EL (cell line): ENCODE measurements around the gene PPP1R9B.
A peak's percentile ranks its signal among the peaks of the same experiment; 100 is the strongest.

Experiments
- DNase-seq: peaks from one replicate; pipeline ENCODE4 v3.0.0-alpha.2; 2016

The PPP1R9B gene

GRCh38 chr17:50123649-50124349 is 26.7 kb downstream of the PPP1R9B start:
- DNase-seq = no peak

- no peak for DNase-seq
Observed at GRCh38 chr17:50122945-50123344, 27.5 kb downstream of the PPP1R9B start.

GRCh38 chr17:50120475-50121253 is 29.8 kb downstream of the PPP1R9B start:
- no peak for DNase-seq

GRCh38 chr17:50118828-50119218 is 31.7 kb downstream of the PPP1R9B start:
- DNase-seq = no peak

GRCh38 chr17:50118076-50118827 is 32.2 kb downstream of the PPP1R9B start:
- DNase-seq = no peak

GRCh38 chr17:50117202-50118051 is 33.0 kb downstream of the PPP1R9B start:
- DNase-seq = no peak

GRCh38 chr17:50115756-50116155 is 34.7 kb downstream of the PPP1R9B start:
- no peak for DNase-seq

GRCh38 chr17:50114849-50115357 is 35.6 kb downstream of the PPP1R9B start:
- peak; percentile 60 for DNase-seq

- no peak for DNase-seq
Observed at GRCh38 chr17:50114401-50114800, 36.1 kb downstream of the PPP1R9B start.

- DNase-seq = no peak
Observed at GRCh38 chr17:50113624-50114320, 36.7 kb downstream of the PPP1R9B start.

GRCh38 chr17:50112694-50113093 is 37.8 kb downstream of the PPP1R9B start:
- no peak for DNase-seq

- no peak for DNase-seq
Observed at GRCh38 chr17:50111673-50112655, 38.5 kb downstream of the PPP1R9B start.

- no peak for DNase-seq
Observed at GRCh38 chr17:50110591-50111349, 39.7 kb downstream of the PPP1R9B start.

GRCh38 chr17:50109785-50110184 is 40.7 kb downstream of the PPP1R9B start:
- DNase-seq = no peak

- no peak for DNase-seq
Observed at GRCh38 chr17:50109207-50109606, 41.3 kb downstream of the PPP1R9B start.

GRCh38 chr17:50108556-50108955 is 41.9 kb downstream of the PPP1R9B start:
- DNase-seq = no peak

GRCh38 chr17:50107790-50108414 is 42.6 kb downstream of the PPP1R9B start:
- DNase-seq = peak; percentile 75

- no peak for DNase-seq
Observed at GRCh38 chr17:50106393-50107131, 43.9 kb downstream of the PPP1R9B start.

- no peak for DNase-seq
Observed at GRCh38 chr17:50105811-50106210, 44.7 kb downstream of the PPP1R9B start.
